GM23338 (cell line): ENCODE measurements around the gene ITGA2. TPM values are rescaled to one million over a fixed set of nuclear protein-coding genes. Genes with fewer than 3 reads are reported as not detected.

Experiments
- ATAC-seq: fragments of 200-7000 bp; cut with Tn5 transposase; 3 replicates; pipeline ENCODE4 v1.9.1; 2020
- DNase-seq: peaks from one replicate; pipeline ENCODE4 v3.0.0-alpha.2; 2015; ENCODE audit warnings: low spot score
- H2AFZ ChIP-seq: fragments of 200-600 bp; sonication (generic); 2 replicates; pipeline ENCODE4 v1.8.0; 2016; ENCODE audit warnings: antibody characterized with exemption, mild to moderate bottlenecking, moderate library complexity
- H3F3A ChIP-seq: fragments of 200-600 bp; sonication (generic); replicated peaks from 2 replicates; pipeline ENCODE4 v1.8.0; 2017; ENCODE audit warnings: antibody characterized with exemption, mixed run types, low read depth
- H3K27ac ChIP-seq: fragments of 200-600 bp; sonication (generic); 2 replicates; pipeline ENCODE4 v1.6.1; 2016; ENCODE audit warnings: low read depth
- H3K27me3 ChIP-seq: fragments of 200-600 bp; sonication (generic); 2 replicates; pipeline ENCODE4 v1.8.0; 2016; ENCODE audit warnings: mild to moderate bottlenecking, mixed run types, moderate library complexity; ENCODE audit not compliant: insufficient read depth
- H3K36me3 ChIP-seq: fragments of 200-600 bp; sonication (generic); 2 replicates; pipeline ENCODE4 v1.8.0; 2016; ENCODE audit warnings: mild to moderate bottlenecking; ENCODE audit not compliant: insufficient read depth
- H3K4me1 ChIP-seq: fragments of 200-600 bp; sonication (generic); 2 replicates; pipeline ENCODE4 v1.8.0; 2016; ENCODE audit warnings: mild to moderate bottlenecking, moderate library complexity; ENCODE audit not compliant: insufficient read depth
- H3K4me2 ChIP-seq: fragments of 200-600 bp; sonication (generic); 2 replicates; pipeline ENCODE4 v1.7.1; 2017; ENCODE audit warnings: mixed run types
- H3K4me3 ChIP-seq: fragments of 200-600 bp; sonication (generic); 2 replicates; pipeline ENCODE4 v1.6.1; 2016; ENCODE audit warnings: mixed run types
- H3K79me2 ChIP-seq: fragments of 200-600 bp; sonication (generic); replicated peaks from 2 replicates; pipeline ENCODE4 v1.8.0; 2017; ENCODE audit warnings: mild to moderate bottlenecking; ENCODE audit not compliant: insufficient read depth
- H3K9me2 ChIP-seq: fragments of 200-600 bp; sonication (generic); 2 replicates; pipeline ENCODE4 v1.8.0; 2017; ENCODE audit not compliant: insufficient read depth
- H4K20me1 ChIP-seq: fragments of 200-600 bp; sonication (generic); replicated peaks from 2 replicates; pipeline ENCODE4 v1.8.0; 2017; ENCODE audit warnings: mild to moderate bottlenecking; ENCODE audit not compliant: insufficient read depth
- H3K27ac Mint-ChIP-seq: 2 replicates; pipeline ENCODE4 v1.8.0; 2020; ENCODE audit warnings: inconsistent platforms, mild to moderate bottlenecking, moderate library complexity, mixed read lengths
- H3K27me3 Mint-ChIP-seq: 3 replicates; pipeline ENCODE4 v1.8.0; 2022; ENCODE audit warnings: low read depth, mild to moderate bottlenecking, moderate library complexity, mixed read lengths, inconsistent platforms; ENCODE audit not compliant: insufficient read depth, poor library complexity
- H3K36me3 Mint-ChIP-seq: 3 replicates; pipeline ENCODE4 v1.8.0; 2021; ENCODE audit warnings: low read depth, mild to moderate bottlenecking, inconsistent platforms, moderate library complexity, mixed read lengths
- H3K4me1 Mint-ChIP-seq: 3 replicates; pipeline ENCODE4 v1.8.0; 2020; ENCODE audit warnings: mild to moderate bottlenecking, inconsistent platforms, mixed read lengths
- H3K4me3 Mint-ChIP-seq: 3 replicates; pipeline ENCODE4 v1.8.0; 2021; ENCODE audit warnings: moderate library complexity, mild to moderate bottlenecking, inconsistent platforms, mixed read lengths
- H3K9me3 Mint-ChIP-seq: 3 replicates; pipeline ENCODE4 v1.8.0; 2020; ENCODE audit warnings: moderate library complexity, mild to moderate bottlenecking, inconsistent platforms, mixed read lengths
- CTCF ChIP-seq, 2 experiments: fragments of 200-600 bp in 1 of 2; sonication (generic) in 1 of 2; conservative IDR thresholded peaks; 2 replicates each; pipeline versions ENCODE4 v1.5.1 to v1.6.1; 2016 to 2017; ENCODE audit warnings: antibody characterized with exemption in 2 of 2, low read depth in 2 of 2, mild to moderate bottlenecking in 2 of 2, moderate library complexity in 1 of 2
- ETS1 ChIP-seq: IDR thresholded peaks from 2 replicates; pipeline ENCODE4 v1.6.1; 2016; ENCODE audit warnings: antibody characterized with exemption
- EZH2 ChIP-seq: fragments of 200-600 bp; sonication (generic); IDR thresholded peaks from one replicate; pipeline ENCODE4 v1.8.0; 2017; ENCODE audit warnings: antibody characterized with exemption, mild to moderate bottlenecking, low read depth; ENCODE audit not compliant: unreplicated experiment
- EZH2phosphoT487 ChIP-seq: fragments of 200-600 bp; sonication (generic); IDR thresholded peaks from one replicate; pipeline ENCODE4 v1.8.1; 2018; ENCODE audit warnings: antibody characterized with exemption; ENCODE audit not compliant: unreplicated experiment
- JUNB ChIP-seq: IDR thresholded peaks from one replicate; pipeline ENCODE4 v1.6.1; 2016; ENCODE audit warnings: antibody characterized with exemption; ENCODE audit not compliant: unreplicated experiment
- NANOG ChIP-seq: IDR thresholded peaks from 2 replicates; pipeline ENCODE4 v1.6.1; 2016; ENCODE audit warnings: antibody characterized with exemption, borderline replicate concordance
- POLR2AphosphoS5 ChIP-seq: IDR thresholded peaks from 2 replicates; pipeline ENCODE4 v1.6.1; 2016; ENCODE audit warnings: antibody characterized with exemption, low read depth
- REST ChIP-seq: IDR thresholded peaks from one replicate; pipeline ENCODE4 v1.6.1; 2018; ENCODE audit warnings: antibody characterized with exemption; ENCODE audit not compliant: unreplicated experiment
- STAT1 ChIP-seq: IDR thresholded peaks from one replicate; pipeline ENCODE4 v1.6.1; 2016; ENCODE audit warnings: antibody characterized with exemption; ENCODE audit not compliant: unreplicated experiment
- ZNF114 ChIP-seq: fragments of 250-450 bp; sonication (Bioruptor Pico); IDR thresholded peaks from 2 replicates; pipeline ENCODE4 v1.5.0; 2020; ENCODE audit warnings: mild to moderate bottlenecking, moderate library complexity
- ZNF331 ChIP-seq: fragments of 250-450 bp; sonication (Bioruptor Pico); IDR thresholded peaks from 2 replicates; pipeline ENCODE4 v1.5.0; 2020; ENCODE audit warnings: low read depth, mild to moderate bottlenecking, moderate library complexity
- ZNF462 ChIP-seq: fragments of 250-450 bp; sonication (Bioruptor Pico); IDR thresholded peaks from 2 replicates; pipeline ENCODE4 v1.5.0; 2020; ENCODE audit warnings: mild to moderate bottlenecking, moderate library complexity
- polyA plus RNA-seq: library from polyadenylated mRNA; unstranded; fragments of >200 nt; fragmentation: Nextera tagmentation; extraction: Ambion mirVana; gene quantifications from 2 replicates; pipeline ENCODE4 v1.2.1, GENCODE V29; 2016
- total RNA-seq: library from RNA; depleted of rRNA; stranded (reverse); fragments of >200 nt; shearing (Covaris generic); gene quantifications from 2 replicates; pipeline ENCODE4 v1.2.3, GENCODE V29; 2014

Gene ITGA2
- total and polyA plus RNA-seq, 2 experiments from 2014 or later: 2.6 to 7.1 TPM

- TF ChIP-seq CTCF (conservative IDR thresholded peaks at IDR 0.05; ENCODE audit: low read depth in 2 of 2) (no peak), NANOG (no peak), EZH2phosphoT487 (no peak), EZH2 (no peak), ZNF114 (CRISPR knock-in tag) (no peak), JUNB (no peak), STAT1 (no peak)
Measured at GRCh38 chr5:53084546-53085255, 95.5 kb downstream of the ITGA2 start (continued).

GRCh38 chr5:53087171-53087570 lies 98.0 kb downstream of the ITGA2 start:
- no peaks in the 10 kb centered on the region for H3K9me2 ChIP-seq
- H3K79me2 ChIP-seq: no peaks in the 10 kb centered on the region
- no peaks in the 10 kb centered on the region for H3K36me3 Mint-ChIP-seq
- no peaks in the 10 kb centered on the region for H3K36me3 ChIP-seq
- no peaks in the 10 kb centered on the region for H3F3A ChIP-seq
- no peak overlapping the region for H3K4me3 ChIP-seq
- H2AFZ ChIP-seq: no peak overlapping the region
- no peaks in the 10 kb centered on the region for H3K4me1 Mint-ChIP-seq
- no peak overlapping the region for H3K27ac ChIP-seq
- H3K4me2 ChIP-seq: no peak overlapping the region
- no peaks in the 10 kb centered on the region for H4K20me1 ChIP-seq
- H3K4me3 Mint-ChIP-seq: no peak overlapping the region
- DNase-seq (no peak), ATAC-seq (no peak)
- H3K4me1 ChIP-seq: no peaks in the 10 kb centered on the region
- no peak overlapping the region for H3K27ac Mint-ChIP-seq
- no peaks in the 10 kb centered on the region for H3K27me3 Mint-ChIP-seq
- no peaks in the 10 kb centered on the region for H3K9me3 Mint-ChIP-seq
- H3K27me3 ChIP-seq: no peaks in the 10 kb centered on the region
- TF ChIP-seq ZNF114 (CRISPR knock-in tag) (no peak), ETS1 (no peak), REST (no peak), NANOG (no peak), POLR2AphosphoS5 (no peak), EZH2phosphoT487 (no peak), STAT1 (no peak), ZNF462 (no peak), EZH2 (no peak), JUNB (no peak), ZNF331 (CRISPR knock-in tag) (no peak)
